H9 (cell line): ENCODE data around the gene UBXN10. TPM values are rescaled to one million over a fixed set of nuclear protein-coding genes. Genes with fewer than 3 reads are reported as not detected.

Experiments
- DNase-seq: peaks from one replicate; pipeline ENCODE4 v3.0.0-alpha.2; 2017
- H2AFZ ChIP-seq: one replicate; pipeline ENCODE4 v1.6.1; 2013; ENCODE audit warnings: mild to moderate bottlenecking, low read length, control low read depth, moderate library complexity
- H2AK5ac ChIP-seq: 2 replicates; pipeline ENCODE4 v1.6.1; 2013; ENCODE audit warnings: low read length, control low read depth, mixed read lengths; ENCODE audit not compliant: insufficient read length
- H2BK120ac ChIP-seq: one replicate; pipeline ENCODE4 v1.6.1; 2013; ENCODE audit warnings: low read depth, mild to moderate bottlenecking, low read length, control low read depth, inconsistent platforms; ENCODE audit not compliant: poor library complexity, severe bottlenecking
- H2BK12ac ChIP-seq: 2 replicates; pipeline ENCODE4 v1.6.1; 2013; ENCODE audit warnings: low read length, control low read depth, mixed read lengths, low read depth; ENCODE audit not compliant: insufficient read length
- H2BK15ac ChIP-seq: 2 replicates; pipeline ENCODE4 v1.6.1; 2013; ENCODE audit warnings: low read depth, low read length, control low read depth
- H2BK20ac ChIP-seq: one replicate; pipeline ENCODE4 v1.6.1; 2013; ENCODE audit warnings: low read depth, mild to moderate bottlenecking, low read length, control low read depth, inconsistent platforms; ENCODE audit not compliant: poor library complexity, severe bottlenecking
- H2BK5ac ChIP-seq: 2 replicates; pipeline ENCODE4 v1.6.1; 2013; ENCODE audit warnings: low read length, control low read depth, mixed read lengths; ENCODE audit not compliant: insufficient read length
- H3K14ac ChIP-seq: 2 replicates; pipeline ENCODE4 v1.6.1; 2013; ENCODE audit warnings: low read length, control low read depth; ENCODE audit not compliant: insufficient read depth
- H3K18ac ChIP-seq: 2 replicates; pipeline ENCODE4 v1.6.1; 2013; ENCODE audit warnings: low read depth, mild to moderate bottlenecking, mixed read lengths, low read length, control low read depth; ENCODE audit not compliant: insufficient read length
- H3K23ac ChIP-seq: 2 replicates; pipeline ENCODE4 v1.6.1; 2013; ENCODE audit warnings: low read length, control low read depth, mixed read lengths, low read depth; ENCODE audit not compliant: insufficient read length
- H3K23me2 ChIP-seq: 2 replicates; pipeline ENCODE4 v1.6.1; 2013; ENCODE audit warnings: low read depth, mild to moderate bottlenecking, mixed read lengths, low read length, control low read depth; ENCODE audit not compliant: insufficient read length, poor library complexity, severe bottlenecking
- H3K27ac ChIP-seq: 2 replicates; pipeline ENCODE4 v1.5.1; 2013; ENCODE audit warnings: low read length, control low read depth, mixed read lengths, low read depth; ENCODE audit not compliant: insufficient read length
- H3K27me3 ChIP-seq: 2 replicates; pipeline ENCODE4 v1.6.1; 2013; ENCODE audit warnings: low read length, control low read depth, inconsistent platforms; ENCODE audit not compliant: insufficient read depth
- H3K4ac ChIP-seq: 2 replicates; pipeline ENCODE4 v1.6.1; 2013; ENCODE audit warnings: low read depth, mild to moderate bottlenecking, control low read depth, inconsistent platforms, low read length, moderate library complexity
- H3K4me1 ChIP-seq: 2 replicates; pipeline ENCODE4 v1.6.1; 2013; ENCODE audit warnings: low read length, control low read depth, inconsistent platforms; ENCODE audit not compliant: insufficient read depth
- H3K4me2 ChIP-seq: 2 replicates; pipeline ENCODE4 v1.6.1; 2013; ENCODE audit warnings: low read length, control low read depth, mixed read lengths; ENCODE audit not compliant: insufficient read length, insufficient read depth
- H3K56ac ChIP-seq: 2 replicates; pipeline ENCODE4 v1.6.1; 2013; ENCODE audit warnings: low read depth, mild to moderate bottlenecking, mixed read lengths, low read length, control low read depth; ENCODE audit not compliant: insufficient read length
- H3K79me1 ChIP-seq: 2 replicates; pipeline ENCODE4 v1.6.1; 2013; ENCODE audit warnings: low read depth, mild to moderate bottlenecking, moderate library complexity, low read length, control low read depth, inconsistent platforms; ENCODE audit not compliant: insufficient read depth, poor library complexity, severe bottlenecking
- H3K79me2 ChIP-seq: 2 replicates; pipeline ENCODE4 v1.6.1; 2013; ENCODE audit warnings: low read length, control low read depth, inconsistent platforms; ENCODE audit not compliant: insufficient read depth
- H3K9ac ChIP-seq: 2 replicates; pipeline ENCODE4 v1.6.1; 2013; ENCODE audit warnings: low read length, control low read depth, mixed read lengths; ENCODE audit not compliant: insufficient read length; ENCODE audit errors: extremely low read depth
- H3K9me3 ChIP-seq: one replicate; pipeline ENCODE4 v1.6.1; 2013; ENCODE audit warnings: low read depth, low read length, inconsistent platforms; ENCODE audit not compliant: control insufficient read depth
- H3T11ph ChIP-seq: one replicate; pipeline ENCODE4 v1.6.1; 2013; ENCODE audit warnings: mild to moderate bottlenecking, low read length, control low read depth, inconsistent platforms
- H4K20me1 ChIP-seq: one replicate; pipeline ENCODE4 v1.6.1; 2013; ENCODE audit not compliant: control insufficient read depth, insufficient read length, insufficient read depth
- H4K5ac ChIP-seq: 2 replicates; pipeline ENCODE4 v1.6.1; 2013; ENCODE audit warnings: low read depth, mild to moderate bottlenecking, mixed read lengths, low read length, control low read depth; ENCODE audit not compliant: insufficient read length
- H4K8ac ChIP-seq: replicated peaks from 2 replicates; pipeline ENCODE4 v1.6.1; 2013; ENCODE audit warnings: low read length, control low read depth, mixed read lengths, low read depth; ENCODE audit not compliant: insufficient read length
- H4K91ac ChIP-seq: 2 replicates; pipeline ENCODE4 v1.6.1; 2013; ENCODE audit warnings: low read depth, mild to moderate bottlenecking, moderate library complexity, mixed read lengths, low read length, control low read depth; ENCODE audit not compliant: insufficient read length
- H3K27ac Mint-ChIP-seq, 3 experiments: 2 replicates in 2 of 3; 3 replicates in 1 of 3; pipeline ENCODE4 v1.8.0; 2020 to 2021; ENCODE audit warnings: mixed read lengths in 3 of 3, mild to moderate bottlenecking in 1 of 3, moderate library complexity in 1 of 3
- H3K27me3 Mint-ChIP-seq: 2 replicates; pipeline ENCODE4 v1.8.0; 2021; ENCODE audit warnings: low read depth, mild to moderate bottlenecking, moderate library complexity, mixed read lengths
- H3K36me3 Mint-ChIP-seq, 3 experiments: 2 replicates in 2 of 3; 3 replicates in 1 of 3; pipeline ENCODE4 v1.8.0; 2020 to 2021; ENCODE audit warnings: low read depth in 3 of 3, mixed read lengths in 3 of 3; ENCODE audit not compliant: insufficient read depth in 1 of 3
- H3K4me1 Mint-ChIP-seq, 2 experiments: 2 replicates each; pipeline ENCODE4 v1.8.0; 2020; ENCODE audit warnings: mixed read lengths in 2 of 2
- H3K4me3 Mint-ChIP-seq, 2 experiments: 2 replicates in 1 of 2; 3 replicates in 1 of 2; pipeline ENCODE4 v1.8.0; 2020 to 2021; ENCODE audit warnings: mild to moderate bottlenecking in 2 of 2, mixed read lengths in 2 of 2, moderate library complexity in 1 of 2
- H3K9me3 Mint-ChIP-seq, 2 experiments: 2 replicates in 1 of 2; 3 replicates in 1 of 2; pipeline ENCODE4 v1.8.0; 2020; ENCODE audit warnings: mild to moderate bottlenecking in 2 of 2, mixed read lengths in 2 of 2, moderate library complexity in 1 of 2
- CTCF ChIP-seq: fragments of 200-600 bp; sonication (generic); conservative IDR thresholded peaks from 3 replicates; pipeline ENCODE4 v1.8.0; 2021; ENCODE audit warnings: antibody characterized with exemption, mild to moderate bottlenecking
- WGBS: extraction: QIAGEN DNeasy Blood & Tissue Kit; methylation state at CpG from one replicate; pipeline ENCODE4 v1.1.7; 2013; ENCODE audit warnings: missing lambda C conversion rate, low lambda C conversion rate, mixed read lengths; ENCODE audit not compliant: insufficient read length; ENCODE audit errors: extremely low coverage; 5-methylcytosine and 5-hydroxymethylcytosine counted together
- total RNA-seq: library from RNA; stranded (reverse); gene quantifications from 2 replicates; pipeline ENCODE4 v1.2.1, GENCODE V29; 2021

Gene UBXN10
- total RNA-seq, 1 experiment from 2014 or later, result 0.59 TPM

GRCh38 chr1:20187813-20188454 lies 2.0 kb downstream of the UBXN10 start:
- peaks cover 6% of the 10 kb centered on the region for H3K23me2 ChIP-seq
- Mint-ChIP-seq H3K4me1 (peaks cover 21% of the 10 kb centered on the region in 2 experiments), H3K27ac (no peak overlapping the region), H3K4me3 (no peak overlapping the region), H3K9me3 (peaks cover 0 to 3% of the 10 kb centered on the region in 2 experiments; a peak in 3 of 5 replicates), H3K27me3 (peaks cover 89% of the 10 kb centered on the region), H3K36me3 (no peaks in the 10 kb centered on the region; a peak in 1 of 7 replicates)
- no peak overlapping the region for H3K23ac ChIP-seq
- TF ChIP-seq CTCF, result no peak
- no peaks in the 10 kb centered on the region for H3K79me1 ChIP-seq
- no peak overlapping the region for H2BK12ac ChIP-seq
- H3K27me3 ChIP-seq, result no peaks in the 10 kb centered on the region; the same call in 1 of the 2 replicates
- no peaks in the 10 kb centered on the region for H4K20me1 ChIP-seq
- H3T11ph ChIP-seq, result no peak overlapping the region
- no peaks in the 10 kb centered on the region for H3K79me2 ChIP-seq
- DNase-seq, result no peak
- no peak overlapping the region for H2BK120ac ChIP-seq
- H3K9me3 ChIP-seq, result no peaks in the 10 kb centered on the region
- no peak overlapping the region for H3K4ac ChIP-seq
- no CpG with 5 or more reads among the region's 4 CpGs for WGBS
- H4K8ac ChIP-seq, result no peak overlapping the region
- H3K14ac ChIP-seq, result no peak overlapping the region
- no peak overlapping the region for H3K4me2 ChIP-seq
- no peak overlapping the region for H2AK5ac ChIP-seq
- H4K91ac ChIP-seq, result no peak overlapping the region
- 0 out of 2 replicates have a peak, but pooled peaks cover 3% of the 10 kb centered on the region for H3K4me1 ChIP-seq
- H2BK15ac ChIP-seq, result no peak overlapping the region
- no peak overlapping the region for H2AFZ ChIP-seq
- no peak overlapping the region for H3K9ac ChIP-seq
- H3K56ac ChIP-seq, result no peak overlapping the region
- H2BK5ac ChIP-seq, result no peak overlapping the region
- no peak overlapping the region for H2BK20ac ChIP-seq
- H3K27ac ChIP-seq, result no peak overlapping the region
- H3K18ac ChIP-seq, result no peak overlapping the region
- no peak overlapping the region for H4K5ac ChIP-seq
